Upper lobe of right lung (tissue), 1 donor: Measurements from ENCODE around the gene GHR. TPM values are rescaled to one million over a fixed set of nuclear protein-coding genes. Genes with fewer than 3 reads are reported as not detected.

ENCODE experiments used
- ATAC-seq: fragments of 200-7000 bp; cut with Tn5 transposase; one replicate; pipeline ENCODE4 v1.9.1; 2020; ENCODE audit warnings: mild to moderate bottlenecking, moderate library complexity
- DNase-seq: peaks from one replicate; pipeline ENCODE4 v3.0.0-alpha.2; 2020
- H3K27ac ChIP-seq: fragments of 200-600 bp; one replicate; pipeline ENCODE4 v1.8.0; 2022
- H3K27me3 ChIP-seq: fragments of 200-600 bp; one replicate; pipeline ENCODE4 v1.8.0; 2022; ENCODE audit warnings: mild to moderate bottlenecking
- H3K36me3 ChIP-seq: fragments of 200-600 bp; one replicate; pipeline ENCODE4 v1.8.0; 2022
- H3K4me1 ChIP-seq: fragments of 200-600 bp; one replicate; pipeline ENCODE4 v1.8.0; 2022
- H3K4me3 ChIP-seq: fragments of 200-600 bp; one replicate; pipeline ENCODE4 v1.8.0; 2022; ENCODE audit warnings: mild to moderate bottlenecking
- H3K9me3 ChIP-seq: fragments of 200-600 bp; one replicate; pipeline ENCODE4 v1.8.0; 2022
- CTCF ChIP-seq: fragments of 200-600 bp; IDR thresholded peaks from one replicate; pipeline ENCODE4 v1.8.0; 2022; ENCODE audit warnings: antibody characterized with exemption
- intact Hi-C: fragments of 100-400 bp; cut with DNase I; formaldehyde crosslinking; loops from one replicate; pipeline ENCODE4 v1.11.0; 2022
- total RNA-seq: library from RNA; stranded (reverse); fragmentation: NEBNext Ultra II Directional; extraction: Animal tissue kit (Norgen Biotek cat#: 25700); gene quantifications from one replicate; pipeline ENCODE4 v1.2.1, GENCODE V29; 2021
- donor health status: DM: no; HTN: yes; CAD: no; lungs with severe emphysema.

GHR gene
- total RNA-seq, 1 donor from 2014 or later: 6.6 TPM

- Histone ChIP-seq H3K4me1 (no peaks in the 10 kb centered on the region), H3K4me3 (no peak overlapping the region), H3K9me3 (no peaks in the 10 kb centered on the region), H3K36me3 (no peaks in the 10 kb centered on the region), H3K27me3 (no peaks in the 10 kb centered on the region), H3K27ac (no peak overlapping the region)
- no peak for DNase-seq
- intact Hi-C loops: no loop called here
- TF ChIP-seq CTCF: no peak
- ATAC-seq: no peak
Measured at GRCh38 chr5:42648036-42648435, 224.8 kb downstream of the GHR start.

GRCh38 chr5:42648915-42649314 is 225.7 kb downstream of the GHR start:
- intact Hi-C loops: no loop called here
- no peaks in the 10 kb centered on the region for H3K36me3 ChIP-seq
- no peaks in the 10 kb centered on the region for H3K9me3 ChIP-seq
- H3K4me3 ChIP-seq: no peak overlapping the region
- H3K27me3 ChIP-seq: no peaks in the 10 kb centered on the region
- DNase-seq (no peak), ATAC-seq (no peak)
- H3K4me1 ChIP-seq: no peaks in the 10 kb centered on the region
- no peak for TF ChIP-seq CTCF
- H3K27ac ChIP-seq: no peak overlapping the region

- no peaks in the 10 kb centered on the region for H3K36me3 ChIP-seq
- TF ChIP-seq CTCF: no peak
- H3K9me3 ChIP-seq: no peaks in the 10 kb centered on the region
- H3K4me3 ChIP-seq: no peak overlapping the region
- H3K27ac ChIP-seq: no peak overlapping the region
- H3K27me3 ChIP-seq: no peaks in the 10 kb centered on the region
- ATAC-seq (no peak), DNase-seq (no peak)
- H3K4me1 ChIP-seq: no peaks in the 10 kb centered on the region
- intact Hi-C loops: no loop called here
Measured at GRCh38 chr5:42650084-42650483, 226.8 kb downstream of the GHR start.

- no peak overlapping the region for H3K27ac ChIP-seq
- no peaks in the 10 kb centered on the region for H3K27me3 ChIP-seq
- peaks cover 6% of the 10 kb centered on the region for H3K4me1 ChIP-seq
- TF ChIP-seq CTCF: no peak
- ATAC-seq: no peak
- DNase-seq: no peak
- H3K9me3 ChIP-seq: no peaks in the 10 kb centered on the region
- intact Hi-C loops: no loop called here
- H3K4me3 ChIP-seq: no peak overlapping the region
- no peaks in the 10 kb centered on the region for H3K36me3 ChIP-seq
Measured at GRCh38 chr5:42653705-42654104, 230.5 kb downstream of the GHR start.

- intact Hi-C loops: no loop called here
- TF ChIP-seq CTCF: no peak
- peaks cover 6% of the 10 kb centered on the region for H3K4me1 ChIP-seq
- H3K27me3 ChIP-seq: no peaks in the 10 kb centered on the region
- ATAC-seq (no peak), DNase-seq (no peak)
- H3K4me3 ChIP-seq: no peak overlapping the region
- H3K36me3 ChIP-seq: no peaks in the 10 kb centered on the region
- H3K9me3 ChIP-seq: no peaks in the 10 kb centered on the region
- no peak overlapping the region for H3K27ac ChIP-seq
Measured at GRCh38 chr5:42654645-42655044, 231.4 kb downstream of the GHR start.

- no peak overlapping the region for H3K27ac ChIP-seq
- ATAC-seq (no peak), DNase-seq (no peak)
- H3K4me1 ChIP-seq: peaks cover 6% of the 10 kb centered on the region
- H3K36me3 ChIP-seq: no peaks in the 10 kb centered on the region
- H3K9me3 ChIP-seq: no peaks in the 10 kb centered on the region
- TF ChIP-seq CTCF: no peak
- H3K4me3 ChIP-seq: peak overlapping the region; percentile 11
- intact Hi-C loops: no loop called here
- no peaks in the 10 kb centered on the region for H3K27me3 ChIP-seq
Measured at GRCh38 chr5:42655982-42656650, 232.9 kb downstream of the GHR start.
